ACC112 (cell line): ENCODE results near the gene DDIT3.

Experiments used
- H2AFZ ChIP-seq: fragments of 200-600 bp; sonication (generic); one replicate; pipeline ENCODE4 v1.6.0; 2017; ENCODE audit warnings: antibody characterized with exemption, low read length; ENCODE audit not compliant: unreplicated experiment
- H3K27ac ChIP-seq: fragments of 200-600 bp; sonication (generic); 2 replicates; pipeline ENCODE4 v1.5.1; 2014; ENCODE audit warnings: low read depth, mild to moderate bottlenecking, antibody characterized with exemption, low read length, moderate library complexity
- H3K27me3 ChIP-seq: fragments of 200-600 bp; sonication (generic); 2 replicates; pipeline ENCODE4 v1.6.1; 2014; ENCODE audit warnings: mild to moderate bottlenecking, antibody characterized with exemption, low read length, moderate library complexity, mixed read lengths; ENCODE audit not compliant: insufficient read depth
- H3K36me3 ChIP-seq: fragments of 200-600 bp; sonication (generic); 2 replicates; pipeline ENCODE4 v1.6.1; 2016; ENCODE audit warnings: mild to moderate bottlenecking, antibody characterized with exemption, low read length, moderate library complexity, mixed read lengths; ENCODE audit not compliant: insufficient read depth
- H3K4me1 ChIP-seq: fragments of 200-600 bp; sonication (generic); one replicate; pipeline ENCODE4 v1.6.1; 2016; ENCODE audit warnings: low read length, mixed read lengths; ENCODE audit not compliant: insufficient read depth, unreplicated experiment, control insufficient read depth
- H3K4me3 ChIP-seq: fragments of 200-600 bp; sonication (generic); 2 replicates; pipeline ENCODE4 v1.5.1; 2014; ENCODE audit warnings: mild to moderate bottlenecking, low read depth, low read length
- H3K79me2 ChIP-seq: fragments of 200-600 bp; sonication (generic); one replicate; pipeline ENCODE4 v1.6.0; 2016; ENCODE audit warnings: low read length; ENCODE audit not compliant: control insufficient read depth, unreplicated experiment, insufficient read depth

DDIT3 gene

GRCh38 chr12:57483466-57483865, 36.8 kb downstream of the DDIT3 start:
- H3K27ac ChIP-seq = no peak overlapping the region
- H3K36me3 ChIP-seq = no peaks in the 10 kb centered on the region
- no peaks in the 10 kb centered on the region for H3K4me1 ChIP-seq
- H2AFZ ChIP-seq = no peak overlapping the region
- peaks cover 7% of the 10 kb centered on the region for H3K27me3 ChIP-seq
- peaks cover 6% of the 10 kb centered on the region for H3K79me2 ChIP-seq
- no peak overlapping the region for H3K4me3 ChIP-seq

GRCh38 chr12:57481671-57482070, 38.6 kb downstream of the DDIT3 start:
- Histone ChIP-seq H3K27ac (no peak overlapping the region), H3K79me2 (no peaks in the 10 kb centered on the region), H3K4me1 (no peaks in the 10 kb centered on the region), H3K27me3 (peaks cover 19% of the 10 kb centered on the region), H3K4me3 (no peak overlapping the region), H2AFZ (no peak overlapping the region), H3K36me3 (no peaks in the 10 kb centered on the region)

- Histone ChIP-seq H3K79me2 (no peaks in the 10 kb centered on the region), H3K27ac (no peak within 1 kb of the TSS), H3K36me3 (no peaks in the 10 kb centered on the region), H3K27me3 (peaks cover 40% of the 10 kb centered on the region), H3K4me1 (peaks cover 9% of the 10 kb centered on the region), H3K4me3 (no peak within 1 kb of the TSS), H2AFZ (no peak within 1 kb of the TSS)
These were observed 40.8 kb downstream of the DDIT3 start, which contains the start of gene ARHGAP9 for GRCh38 chr12:57479376-57480115. TSS of gene ARHGAP9 (minus strand) at chr12:57479866. CDS start at chr12:57479406, 460 bp downstream.

GRCh38 chr12:57479043-57479375, 41.3 kb downstream of the DDIT3 start:
- Histone ChIP-seq H2AFZ (no peak overlapping the region), H3K36me3 (no peaks in the 10 kb centered on the region), H3K27ac (no peak overlapping the region), H3K27me3 (peaks cover 45% of the 10 kb centered on the region), H3K79me2 (no peaks in the 10 kb centered on the region), H3K4me3 (no peak overlapping the region), H3K4me1 (peaks cover 9% of the 10 kb centered on the region)

GRCh38 chr12:57477710-57478681, 42.3 kb downstream of the DDIT3 start:
- Histone ChIP-seq H3K27me3 (peaks cover 54% of the 10 kb centered on the region), H3K4me3 (no peak overlapping the region), H2AFZ (no peak overlapping the region), H3K27ac (no peak overlapping the region), H3K4me1 (peaks cover 9% of the 10 kb centered on the region), H3K79me2 (no peaks in the 10 kb centered on the region), H3K36me3 (no peaks in the 10 kb centered on the region)

- Histone ChIP-seq H3K4me1 (peaks cover 9% of the 10 kb centered on the region), H2AFZ (no peak overlapping the region)
These were observed 43.2 kb downstream of the DDIT3 start for GRCh38 chr12:57476993-57477709.

GRCh38 chr12:57476162-57476992, 43.9 kb downstream of the DDIT3 start:
- no peaks in the 10 kb centered on the region for H3K79me2 ChIP-seq
- no peak overlapping the region for H3K27ac ChIP-seq
- H2AFZ ChIP-seq = no peak overlapping the region
- H3K4me3 ChIP-seq = peak overlapping the region; percentile 61
- no peaks in the 10 kb centered on the region for H3K36me3 ChIP-seq
- H3K4me1 ChIP-seq = peaks cover 9% of the 10 kb centered on the region
- H3K27me3 ChIP-seq = peaks cover 68% of the 10 kb centered on the region

More at GRCh38 chr12:57476993-57477709, 43.2 kb downstream of the DDIT3 start:
- Histone ChIP-seq H3K27me3 (peaks cover 62% of the 10 kb centered on the region), H3K36me3 (no peaks in the 10 kb centered on the region), H3K27ac (no peak overlapping the region), H3K79me2 (no peaks in the 10 kb centered on the region), H3K4me3 (no peak overlapping the region)

- H3K4me3 ChIP-seq = peak overlapping the region; percentile 61
- no peaks in the 10 kb centered on the region for H3K79me2 ChIP-seq
- H2AFZ ChIP-seq = no peak overlapping the region
- no peak overlapping the region for H3K27ac ChIP-seq
- peaks cover 9% of the 10 kb centered on the region for H3K4me1 ChIP-seq
- no peaks in the 10 kb centered on the region for H3K36me3 ChIP-seq
- peaks cover 69% of the 10 kb centered on the region for H3K27me3 ChIP-seq
These were observed 44.8 kb downstream of the DDIT3 start for GRCh38 chr12:57475271-57476161.

GRCh38 chr12:57474862-57475261, 45.5 kb downstream of the DDIT3 start:
- H3K27ac ChIP-seq = no peak overlapping the region
- H3K4me1 ChIP-seq = peaks cover 9% of the 10 kb centered on the region
- H3K79me2 ChIP-seq = no peaks in the 10 kb centered on the region
- H2AFZ ChIP-seq = no peak overlapping the region
- peak overlapping the region; percentile 61; the same call in 1 of the 2 replicates for H3K4me3 ChIP-seq
- H3K36me3 ChIP-seq = no peaks in the 10 kb centered on the region
- H3K27me3 ChIP-seq = peaks cover 73% of the 10 kb centered on the region
